ENCODE measurements around the gene SNRPE. TPM values are rescaled to one million over a fixed set of nuclear protein-coding genes. Genes with fewer than 3 reads are reported as not detected.

Gene SNRPE
- total RNA-seq (2021), result 326 and 327 TPM in 2 replicates
- long read RNA-seq, transcript SNRPE-202 (5 exons, 942 nt), result major isoform, 72 of 95 reads
- long read RNA-seq, transcript SNRPE-205 (5 exons, 532 nt), result minor isoform, 5 of 95 reads
- long read RNA-seq, transcript SNRPE-206 (4 exons, 967 nt), result minor isoform, 8 of 95 reads
- long read RNA-seq, partial matches to known transcripts, result 0 of 95 reads
- long read RNA-seq, other reads (novel, unspliced or antisense), result 10 of 95 reads

DNA sequence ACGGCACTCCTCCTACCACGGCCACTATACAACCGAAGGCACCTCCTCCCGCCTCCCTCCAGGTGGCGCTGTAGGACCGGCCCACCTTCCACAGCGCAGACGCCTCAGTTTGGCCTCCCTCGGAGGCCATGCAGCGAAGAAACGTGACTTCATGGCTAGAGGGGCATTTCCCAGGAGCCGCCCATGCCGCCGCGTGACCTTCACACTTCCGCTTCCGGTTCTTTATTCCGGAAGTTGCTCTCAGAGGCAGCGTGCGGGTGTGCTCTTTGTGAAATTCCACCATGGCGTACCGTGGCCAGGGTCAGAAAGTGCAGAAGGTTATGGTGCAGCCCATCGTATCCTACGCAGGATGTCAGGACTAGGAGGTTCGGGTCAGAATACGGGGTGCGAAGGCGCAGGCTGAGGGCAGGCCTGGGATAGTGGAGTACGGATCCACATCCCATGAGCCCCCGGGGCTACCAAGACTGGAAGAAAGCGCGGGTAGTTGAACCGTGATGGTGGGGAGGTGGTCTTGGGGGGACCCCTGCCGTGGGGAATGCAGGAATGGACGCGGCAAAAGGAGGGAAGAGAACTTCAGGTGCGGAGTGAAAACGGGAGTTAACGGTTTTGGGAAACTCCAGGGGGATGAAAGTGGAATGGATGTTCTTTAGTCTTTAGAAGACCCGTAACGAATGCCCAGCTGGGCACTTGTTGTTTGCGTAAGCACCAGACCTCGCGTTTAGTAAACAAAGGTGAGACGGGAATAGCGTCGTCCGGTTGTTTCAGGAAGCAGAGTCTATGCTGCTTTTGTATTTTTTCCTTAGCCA is at the start of gene SNRPE:
SNRPE (plus strand) TSS at position 221 of the 806 bp plus-strand sequence; CDS start at position 282, 61 bp downstream.
- TF ChIP-seq, protein P1, sequence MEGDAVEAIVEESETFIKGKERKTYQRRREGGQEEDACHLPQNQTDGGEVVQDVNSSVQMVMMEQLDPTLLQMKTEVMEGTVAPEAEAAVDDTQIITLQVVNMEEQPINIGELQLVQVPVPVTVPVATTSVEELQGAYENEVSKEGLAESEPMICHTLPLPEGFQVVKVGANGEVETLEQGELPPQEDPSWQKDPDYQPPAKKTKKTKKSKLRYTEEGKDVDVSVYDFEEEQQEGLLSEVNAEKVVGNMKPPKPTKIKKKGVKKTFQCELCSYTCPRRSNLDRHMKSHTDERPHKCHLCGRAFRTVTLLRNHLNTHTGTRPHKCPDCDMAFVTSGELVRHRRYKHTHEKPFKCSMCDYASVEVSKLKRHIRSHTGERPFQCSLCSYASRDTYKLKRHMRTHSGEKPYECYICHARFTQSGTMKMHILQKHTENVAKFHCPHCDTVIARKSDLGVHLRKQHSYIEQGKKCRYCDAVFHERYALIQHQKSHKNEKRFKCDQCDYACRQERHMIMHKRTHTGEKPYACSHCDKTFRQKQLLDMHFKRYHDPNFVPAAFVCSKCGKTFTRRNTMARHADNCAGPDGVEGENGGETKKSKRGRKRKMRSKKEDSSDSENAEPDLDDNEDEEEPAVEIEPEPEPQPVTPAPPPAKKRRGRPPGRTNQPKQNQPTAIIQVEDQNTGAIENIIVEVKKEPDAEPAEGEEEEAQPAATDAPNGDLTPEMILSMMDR (conservative IDR thresholded peaks at IDR 0.05), result peak; percentile 98
- no peak within 1 kb of the TSS for H2BK15ac ChIP-seq (ENCODE audit: low read depth, low read length)
- H3K4ac ChIP-seq (ENCODE audit: low read depth, low read length), result no peak within 1 kb of the TSS; the same call in 1 of the 2 replicates
- no peak within 1 kb of the TSS for H2AK5ac ChIP-seq (ENCODE audit: insufficient read length, low read length)
- peak within 1 kb of the TSS; percentile 74 for H2BK5ac ChIP-seq (ENCODE audit: insufficient read length, low read length)
- peaks cover 2% of the 10 kb centered on the region; the same call in 1 of the 2 replicates for H3K4me1 ChIP-seq (ENCODE audit: insufficient read depth, low read length)
- peak within 1 kb of the TSS; percentile 98 for H4K5ac ChIP-seq (ENCODE audit: insufficient read length, low read depth, low read length)
- H3K56ac ChIP-seq (ENCODE audit: insufficient read length, low read depth, low read length), result peak within 1 kb of the TSS; percentile 96
- H3K27ac ChIP-seq (ENCODE audit: insufficient read length, low read depth, low read length), result peak within 1 kb of the TSS; percentile 68
- H4K8ac ChIP-seq (replicated peaks; ENCODE audit: insufficient read length, low read depth, low read length), result peak within 1 kb of the TSS; percentile 85
- no peak within 1 kb of the TSS for H2AFZ ChIP-seq (ENCODE audit: low read length)
- peak within 1 kb of the TSS; percentile 39 for H3K4me2 ChIP-seq (ENCODE audit: insufficient read depth, insufficient read length, low read length)
- H2BK20ac ChIP-seq (ENCODE audit: low read depth, low read length, poor library complexity, severe bottlenecking), result no peak within 1 kb of the TSS
- peak within 1 kb of the TSS; percentile 98 for H3K9ac ChIP-seq (ENCODE audit: extremely low read depth, insufficient read length, low read length)
- peaks cover 5% of the 10 kb centered on the region for H3K79me1 ChIP-seq (ENCODE audit: insufficient read depth, low read depth, low read length, poor library complexity, severe bottlenecking)
- no CpG with 5 or more reads among the region's 48 CpGs for WGBS (ENCODE audit: extremely low coverage, insufficient read length, low lambda C conversion rate)
- no peaks in the 10 kb centered on the region for H3K9me3 ChIP-seq (ENCODE audit: control insufficient read depth, low read depth, low read length)
- no peak within 1 kb of the TSS for H3K23ac ChIP-seq (ENCODE audit: insufficient read length, low read depth, low read length)
- peak within 1 kb of the TSS; percentile 99 to 100 (median 100) for H3K27ac Mint-ChIP-seq
- peaks cover 24 to 46% (median 39%) of the 10 kb centered on the region in 3 experiments for H3K36me3 Mint-ChIP-seq (ENCODE audit: insufficient read depth in 1 of 3, low read depth in 3 of 3)
- peak within 1 kb of the TSS; percentile 97 for H2BK120ac ChIP-seq (ENCODE audit: low read depth, low read length, poor library complexity, severe bottlenecking)
- peaks cover 11 to 13% of the 10 kb centered on the region in 2 experiments for H3K4me1 Mint-ChIP-seq
- no peaks in the 10 kb centered on the region for H3K27me3 ChIP-seq (ENCODE audit: insufficient read depth, low read length)
- peak within 1 kb of the TSS; percentile 86 for H3T11ph ChIP-seq (ENCODE audit: low read length)
- no peaks in the 10 kb centered on the region for H4K20me1 ChIP-seq (ENCODE audit: control insufficient read depth, insufficient read depth, insufficient read length)
- H3K4me3 Mint-ChIP-seq, result peak within 1 kb of the TSS; percentile 97 to 98
- H3K18ac ChIP-seq (ENCODE audit: insufficient read length, low read depth, low read length), result peak within 1 kb of the TSS; percentile 99
- H3K27me3 Mint-ChIP-seq (ENCODE audit: low read depth), result no peaks in the 10 kb centered on the region; the same call in 1 of the 2 replicates
- peaks cover 10% of the 10 kb centered on the region; the same call in 1 of the 2 replicates for H3K79me2 ChIP-seq (ENCODE audit: insufficient read depth, low read length)
- peak within 1 kb of the TSS; percentile 99 for H3K14ac ChIP-seq (ENCODE audit: insufficient read depth, low read length)
- H4K91ac ChIP-seq (ENCODE audit: insufficient read length, low read depth, low read length), result no peak within 1 kb of the TSS
- no peaks in the 10 kb centered on the region for H3K9me3 Mint-ChIP-seq
- peak within 1 kb of the TSS; percentile 37 for H2BK12ac ChIP-seq (ENCODE audit: insufficient read length, low read depth, low read length)
- DNase-seq, result peak; percentile 99
- peaks cover 3% of the 10 kb centered on the region for H3K23me2 ChIP-seq (ENCODE audit: insufficient read length, low read depth, low read length, poor library complexity, severe bottlenecking)

All from H9 (cell line).